GM21825 (cell line): ENCODE data around the gene CELF1.
"Not testable (repeated sequence)": the region's sequence is repeated elsewhere in the genome, so short reads cannot be mapped to it uniquely, and the experiment has no call there.

Experiments used
- ATAC-seq: cut with Tn5 transposase; IDR thresholded peaks from one replicate; pipeline ENCODE4 v1.9.1; 2021; ENCODE audit warnings: mild to moderate bottlenecking, moderate library complexity; ENCODE audit not compliant: unreplicated experiment

CELF1 gene

DNA sequence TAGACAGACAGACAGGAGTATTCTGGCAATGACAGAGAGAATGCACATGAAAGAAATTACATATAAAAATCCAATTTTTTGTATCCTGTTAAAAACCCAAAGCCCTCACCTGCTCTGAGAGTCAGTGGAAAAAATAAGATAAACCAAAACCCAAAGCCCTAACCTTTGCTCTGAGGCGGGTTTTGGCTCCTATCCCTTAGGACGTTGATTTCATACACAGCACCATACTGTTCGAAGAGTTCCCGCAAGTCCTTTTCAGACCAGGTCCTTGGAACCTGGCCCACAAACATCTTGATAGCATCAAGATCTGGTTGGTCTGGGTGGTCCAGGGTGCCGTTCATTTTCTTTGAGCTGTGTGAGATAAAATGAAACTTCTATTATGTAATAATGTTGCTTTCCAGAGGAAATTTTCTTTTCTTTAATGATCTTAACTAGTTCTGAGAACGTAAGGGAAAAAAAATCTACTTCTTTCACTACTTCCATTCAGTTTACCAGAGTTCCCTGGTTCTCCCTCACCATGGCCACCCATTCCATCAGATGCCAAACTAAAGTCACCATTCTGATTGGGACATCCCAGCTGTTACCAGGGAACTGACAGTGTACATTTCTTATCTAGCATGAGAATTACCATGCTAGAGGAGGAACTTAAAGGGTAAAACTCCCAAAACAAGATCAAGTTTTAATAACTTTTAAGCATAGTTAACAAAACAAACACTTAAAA is 64.1 kb downstream of the CELF1 start:
- ATAC-seq = no peak

DNA sequence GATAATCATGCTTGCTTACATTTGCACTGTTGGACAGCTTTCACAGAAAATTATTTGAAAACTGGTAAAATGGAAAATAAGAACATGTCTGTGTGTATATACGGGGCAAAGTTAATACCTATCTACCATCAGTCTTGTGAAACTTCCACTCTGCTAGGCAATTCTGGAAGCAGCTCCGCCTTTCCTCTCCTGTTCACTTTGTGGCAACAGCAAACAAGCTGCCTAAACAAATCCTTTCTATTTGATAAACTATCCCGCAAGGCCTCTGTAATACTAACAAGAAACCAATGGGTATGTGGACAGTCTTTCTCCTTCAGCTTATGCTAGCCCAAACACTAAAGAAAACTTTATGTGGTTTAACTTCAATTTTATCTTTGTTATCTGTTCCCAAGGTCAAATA is 64.8 kb downstream of the CELF1 start:
- no peak for ATAC-seq

DNA sequence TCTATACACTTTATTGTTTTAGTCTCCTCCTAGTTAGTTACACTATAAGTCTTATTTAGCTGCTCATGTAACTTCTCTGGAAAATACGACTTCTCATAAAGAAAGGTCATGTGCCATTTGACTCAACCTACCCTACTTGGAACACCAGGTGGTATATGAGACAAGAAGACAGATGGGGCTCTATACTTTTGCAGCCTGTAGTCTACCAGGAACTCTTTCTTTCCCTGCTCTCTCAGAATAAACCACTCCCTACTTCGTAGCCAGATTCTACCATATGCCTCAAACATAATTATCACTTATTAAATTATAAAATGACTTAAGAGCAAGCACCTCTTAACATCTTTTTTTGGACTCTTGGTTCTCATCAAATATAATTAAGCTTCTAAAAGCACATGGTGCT is 65.5 kb downstream of the CELF1 start:
- ATAC-seq = no peak

DNA sequence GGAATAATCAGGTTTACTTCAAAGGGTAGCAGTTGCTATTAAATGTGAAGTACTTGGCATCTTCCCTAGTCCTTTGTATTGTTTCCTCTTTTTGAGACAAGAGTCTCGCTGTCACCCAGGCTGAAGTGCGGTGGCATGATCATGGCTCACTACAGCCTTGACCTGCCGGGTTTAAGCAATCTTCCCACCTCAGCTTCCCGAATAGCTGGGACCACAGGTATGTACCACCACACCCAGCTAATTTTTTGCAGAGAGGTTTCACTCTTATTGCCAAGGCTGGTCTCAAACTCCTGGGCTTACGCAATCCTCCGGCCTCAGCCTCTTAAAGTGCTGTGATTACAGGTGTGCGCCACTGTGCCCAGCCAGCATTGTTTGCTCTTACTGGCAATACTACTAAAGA is 67.8 kb downstream of the CELF1 start:
- no peak for ATAC-seq

DNA sequence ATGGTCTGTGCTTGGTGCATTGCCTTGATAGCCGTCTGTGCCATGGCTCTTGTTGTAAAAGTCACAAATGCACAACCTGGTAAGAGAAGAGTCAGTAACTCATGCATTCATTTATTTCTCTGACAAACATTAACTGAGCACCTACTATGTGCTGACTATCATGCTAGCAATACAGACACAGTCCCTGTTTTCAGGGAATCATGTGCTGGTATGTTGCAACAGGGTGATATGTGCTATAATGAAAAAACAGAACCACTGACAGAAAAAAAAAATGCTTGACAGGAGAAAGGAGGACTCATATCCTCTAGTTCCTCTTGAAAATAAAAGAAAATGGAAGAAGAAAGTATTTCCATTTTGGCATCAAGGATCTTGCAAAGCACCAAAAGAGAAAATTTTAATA is 69.5 kb downstream of the CELF1 start:
- no peak for ATAC-seq

DNA sequence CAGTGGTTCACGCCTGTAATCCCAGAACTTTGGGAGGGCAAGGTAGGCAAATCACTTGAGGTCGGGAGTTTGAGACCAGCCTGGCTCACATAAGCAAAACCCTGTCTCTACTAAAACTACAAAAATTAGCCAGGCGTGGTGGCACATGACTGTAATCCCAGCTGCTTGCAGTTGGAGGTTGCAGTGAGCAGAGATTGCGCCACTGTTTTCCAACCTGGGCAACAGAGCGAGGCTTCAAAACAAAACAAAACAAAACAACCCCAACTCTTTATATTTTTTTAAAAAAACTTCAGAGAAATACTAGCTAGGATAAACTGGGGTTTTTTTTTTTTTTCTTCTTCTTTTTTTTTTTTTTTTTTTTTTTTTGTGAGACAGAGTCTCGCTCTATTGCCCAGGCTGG is 72.2 kb downstream of the CELF1 start:
- ATAC-seq = no peak

DNA sequence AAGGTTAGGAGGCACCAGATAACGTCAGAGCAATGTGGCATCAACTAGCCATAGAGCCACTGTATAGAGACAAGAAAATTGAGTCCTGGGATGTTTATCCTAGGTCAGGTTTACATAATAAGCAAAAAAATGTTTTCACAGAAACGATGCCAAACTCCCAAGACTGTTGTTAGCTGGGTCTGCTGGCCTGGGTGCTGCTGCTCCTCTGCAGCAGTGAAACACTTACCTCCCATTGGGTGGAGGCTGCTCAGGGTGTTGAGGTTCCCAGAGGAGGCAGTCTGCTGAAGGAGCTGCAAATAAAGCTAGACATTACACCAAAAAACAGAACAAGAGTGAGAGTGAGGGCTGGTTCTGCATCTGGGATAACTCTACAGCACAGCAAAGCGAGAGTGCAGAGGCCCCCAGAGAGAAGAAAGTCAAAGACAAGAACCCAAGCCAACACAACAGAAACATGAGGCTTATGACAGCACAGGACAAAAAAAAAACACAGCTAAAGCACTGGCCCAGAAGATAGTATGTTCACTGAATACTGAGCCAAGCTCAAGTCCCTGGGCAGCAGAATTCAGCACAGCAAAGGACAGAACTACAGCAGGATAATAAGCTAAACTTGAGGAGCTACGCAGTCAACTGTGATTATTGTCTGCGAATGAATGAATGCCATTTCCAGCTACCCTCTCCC is 74.1 kb downstream of the CELF1 start:
- ATAC-seq = no peak

DNA sequence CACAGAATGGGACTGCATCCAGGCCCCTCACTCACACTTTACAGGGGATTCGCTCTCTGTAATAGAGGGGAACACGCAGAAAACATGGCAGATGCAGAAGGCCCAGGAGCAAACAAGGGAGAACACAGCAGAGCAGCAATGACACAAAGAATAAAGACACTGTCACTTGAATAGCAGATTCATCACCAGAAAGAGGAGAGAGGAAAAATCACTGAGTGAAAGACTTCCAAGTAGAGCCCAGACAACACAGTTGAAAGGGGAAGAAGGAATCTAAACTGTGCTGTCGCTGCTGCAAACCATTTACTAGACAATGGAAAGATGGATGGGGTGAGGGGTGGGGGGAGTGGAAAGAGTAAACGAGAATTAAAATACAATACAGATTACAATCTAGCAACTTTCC is 75.2 kb downstream of the CELF1 start:
- ATAC-seq = no peak

DNA sequence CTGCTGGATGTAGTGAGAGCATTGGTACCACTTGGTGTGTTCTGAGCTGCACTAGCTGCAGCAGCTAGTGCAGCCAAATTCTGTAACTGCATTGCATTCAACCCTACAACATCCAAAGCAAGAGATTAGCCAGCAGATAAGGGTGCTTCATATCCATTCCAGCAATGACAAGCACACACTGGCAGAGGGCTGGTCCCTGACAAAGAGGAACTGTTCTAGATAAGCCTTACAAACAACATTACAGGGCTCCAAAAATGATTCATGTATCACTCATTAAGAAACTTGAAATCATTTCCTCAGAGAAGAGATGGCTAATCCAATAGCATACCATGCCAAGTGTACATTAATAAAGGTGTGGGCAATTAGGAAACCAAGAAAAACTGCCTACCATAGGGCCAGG is 75.6 kb downstream of the CELF1 start:
- no peak for ATAC-seq

DNA sequence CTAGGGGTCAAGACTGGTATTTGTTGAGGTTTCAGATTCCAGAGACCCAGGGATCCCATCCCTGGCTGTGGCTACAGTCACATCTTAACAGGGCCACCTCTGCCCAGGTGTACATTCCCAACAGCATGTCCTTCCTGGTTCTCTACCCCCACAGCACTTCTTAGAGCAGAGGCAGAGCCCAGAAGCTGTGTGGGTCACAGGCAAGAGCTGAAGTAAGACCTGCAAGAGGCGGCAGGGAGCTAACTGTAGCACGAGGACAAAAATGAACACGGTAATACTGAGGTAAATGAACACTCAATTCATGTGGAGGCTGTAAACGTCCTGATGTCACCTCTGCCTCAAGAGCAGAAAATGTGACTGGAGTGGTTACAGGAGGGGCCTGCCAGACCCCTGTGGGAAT is 82.3 kb downstream of the CELF1 start:
- ATAC-seq = no peak

DNA sequence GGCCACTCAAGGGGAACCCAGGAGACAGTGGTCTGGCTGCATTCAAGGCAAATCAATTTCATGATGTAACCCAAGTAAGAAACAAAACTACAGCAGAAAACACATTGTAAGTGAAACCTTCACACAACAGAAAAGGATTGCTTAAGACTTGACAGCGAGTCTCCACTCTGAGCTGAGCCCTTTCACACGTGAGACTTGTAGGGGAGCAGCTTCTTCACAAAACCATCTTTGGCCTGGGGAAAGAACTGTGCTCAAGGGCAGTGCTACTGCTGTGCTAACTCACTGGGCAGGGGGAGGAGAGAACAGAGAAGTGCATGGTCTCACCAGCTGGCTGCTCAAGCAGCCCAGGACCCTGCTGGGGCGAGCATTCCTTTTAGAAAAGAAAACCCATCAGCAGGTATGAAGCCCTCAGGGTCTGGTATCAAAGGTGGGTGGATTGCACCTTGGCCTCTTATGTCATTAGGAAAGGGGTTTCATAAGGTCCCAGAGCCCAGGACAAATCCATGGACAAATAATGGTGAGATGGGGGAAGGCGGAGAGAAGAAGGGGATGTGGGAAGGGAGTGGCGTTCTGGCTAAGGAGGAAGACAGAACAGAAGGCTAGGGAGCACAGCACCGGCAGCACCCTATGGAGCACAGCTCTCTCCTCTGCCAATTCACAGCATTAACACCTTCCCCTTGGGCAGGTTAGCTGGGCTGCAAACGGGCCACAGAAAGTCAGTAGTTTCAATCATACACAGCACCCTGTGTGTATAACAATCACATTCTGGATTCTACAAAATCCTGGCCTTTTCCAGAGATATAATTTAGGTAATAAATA is 83.4 kb downstream of the CELF1 start:
- no peak for ATAC-seq

DNA sequence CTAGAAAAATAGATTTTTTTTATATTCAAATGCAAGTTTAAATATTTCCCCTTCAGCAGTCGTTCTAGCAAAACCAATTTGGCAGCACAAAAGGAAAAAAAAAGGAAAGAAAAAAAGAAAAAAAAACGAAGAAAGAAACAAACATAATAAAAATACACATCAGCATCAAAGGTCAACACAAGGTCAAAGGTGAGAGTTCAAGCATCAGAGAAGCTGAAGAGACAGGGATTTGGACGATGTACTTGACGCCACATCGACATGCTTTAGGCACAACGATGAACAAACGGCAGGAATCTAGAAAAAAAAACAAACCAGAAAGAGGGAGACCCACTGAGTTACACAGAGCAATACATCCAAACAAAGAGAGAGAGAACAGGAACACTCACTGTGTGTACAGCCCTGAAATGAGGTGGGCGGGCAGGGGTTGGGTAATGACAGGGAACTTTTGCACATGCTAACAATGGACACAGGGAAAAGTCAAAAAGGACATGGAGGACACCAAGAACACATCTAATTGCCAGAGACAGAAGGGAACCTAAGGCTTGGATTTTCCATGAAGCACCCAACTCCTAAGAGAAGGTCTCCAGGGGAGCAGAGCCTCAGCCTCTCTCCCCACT is 84.2 kb downstream of the CELF1 start:
- no peak for ATAC-seq

DNA sequence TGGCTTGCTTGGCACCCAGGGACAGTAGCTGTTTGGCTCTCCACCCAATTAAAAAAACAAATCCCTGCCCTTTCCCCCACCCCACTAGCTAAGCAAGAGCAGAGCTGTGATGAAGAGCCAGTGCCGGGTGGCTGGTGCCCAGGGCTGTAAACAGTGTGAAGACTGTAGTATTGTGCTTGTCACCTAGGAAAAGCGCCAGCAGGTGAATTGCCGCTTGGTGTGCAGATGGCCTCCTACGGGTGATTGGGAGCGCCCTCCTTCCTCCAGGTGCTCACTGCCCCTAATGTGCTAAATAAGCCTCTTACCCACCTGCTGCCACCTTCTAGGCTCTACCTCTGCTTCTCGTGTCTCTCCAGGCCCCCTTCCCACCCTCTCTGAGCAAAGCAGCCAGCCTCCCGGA is 85.6 kb downstream of the CELF1 start:
- ATAC-seq = no peak

DNA sequence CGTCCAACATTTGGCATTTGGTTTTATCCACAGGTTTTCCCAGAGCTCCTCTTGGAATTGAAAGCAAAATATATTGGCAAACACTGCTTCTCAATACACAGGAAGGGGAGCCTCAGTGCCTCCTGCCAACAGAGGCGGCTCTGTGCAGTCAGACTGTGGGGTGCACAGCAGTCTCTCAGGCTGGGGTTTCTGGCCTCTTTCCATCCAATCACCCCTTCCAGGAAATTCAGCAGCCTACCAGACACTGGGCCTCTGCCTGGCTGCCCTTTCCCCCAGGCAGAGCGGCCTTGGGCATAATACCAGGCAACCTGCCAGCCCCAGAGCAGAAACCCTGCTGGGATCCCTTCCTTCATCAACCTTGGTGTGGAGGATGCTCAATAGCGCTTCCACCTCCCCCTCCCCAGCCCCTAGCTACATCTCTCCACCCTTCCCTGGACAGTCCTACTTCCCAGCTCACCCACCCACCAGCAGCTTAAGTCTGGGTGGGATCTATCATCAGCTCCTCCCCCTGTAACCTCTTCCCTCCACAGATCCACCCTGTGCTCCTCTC is 86.2 kb downstream of the CELF1 start:
- no peak for ATAC-seq

DNA sequence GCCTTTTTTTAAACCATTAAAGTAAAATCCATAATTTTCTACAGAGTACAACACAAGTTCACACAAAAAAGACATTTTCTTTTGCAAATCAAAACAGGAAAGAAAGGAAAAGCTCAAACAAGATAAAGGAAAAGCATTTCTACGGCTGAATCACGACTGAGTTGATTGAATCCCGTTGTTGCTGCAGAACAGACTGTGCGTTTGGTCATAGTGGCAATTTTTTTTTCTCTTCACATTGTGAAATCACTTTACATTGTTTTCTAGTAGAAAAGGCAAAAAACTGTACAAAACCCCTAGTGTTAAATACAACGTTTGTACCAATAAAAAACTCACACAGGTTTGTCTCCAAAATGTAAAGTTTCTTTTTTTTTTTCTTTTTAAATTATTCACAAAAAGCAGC is 86.7 kb downstream of the CELF1 start:
- ATAC-seq = no peak

DNA sequence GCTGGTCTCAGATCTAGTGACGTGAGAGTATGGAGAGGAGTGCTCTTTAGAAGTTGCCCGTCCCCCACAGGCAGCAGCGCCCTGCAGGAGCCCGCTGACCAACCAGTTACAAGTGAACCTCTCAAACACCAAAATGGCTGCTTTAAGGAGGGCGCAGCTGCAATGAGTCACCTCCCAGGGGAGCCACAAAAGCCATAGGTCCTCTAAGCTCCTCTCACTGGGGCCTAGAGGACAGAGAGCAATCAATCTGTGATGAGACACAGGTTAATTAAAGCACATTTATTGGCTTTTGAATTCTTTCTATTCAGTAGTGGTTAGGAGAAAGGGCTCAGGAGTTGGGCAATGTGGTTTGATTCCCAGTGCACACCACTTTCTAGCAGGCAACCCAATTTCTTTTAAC is 88.4 kb downstream of the CELF1 start:
- ATAC-seq = no peak

DNA sequence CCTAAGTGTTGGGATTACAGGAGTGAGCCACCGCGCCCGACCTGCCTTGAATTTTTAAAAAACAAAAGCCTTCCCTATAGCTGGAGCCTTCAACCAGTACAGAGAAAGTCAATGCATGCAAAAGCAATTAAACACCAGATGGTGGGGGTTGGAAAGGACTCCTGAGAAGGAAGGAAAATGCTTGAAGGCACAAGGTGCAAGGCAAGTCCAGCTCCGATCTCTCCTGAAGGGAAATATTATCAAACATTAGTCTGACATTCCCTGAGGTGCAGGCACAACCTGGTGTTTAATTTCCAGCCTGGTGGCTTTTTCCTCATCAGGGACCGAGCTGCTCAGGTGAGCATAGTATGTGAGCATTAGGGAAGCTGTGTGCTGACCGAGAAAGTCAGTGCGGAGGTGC is 91.1 kb downstream of the CELF1 start:
- no peak for ATAC-seq

DNA sequence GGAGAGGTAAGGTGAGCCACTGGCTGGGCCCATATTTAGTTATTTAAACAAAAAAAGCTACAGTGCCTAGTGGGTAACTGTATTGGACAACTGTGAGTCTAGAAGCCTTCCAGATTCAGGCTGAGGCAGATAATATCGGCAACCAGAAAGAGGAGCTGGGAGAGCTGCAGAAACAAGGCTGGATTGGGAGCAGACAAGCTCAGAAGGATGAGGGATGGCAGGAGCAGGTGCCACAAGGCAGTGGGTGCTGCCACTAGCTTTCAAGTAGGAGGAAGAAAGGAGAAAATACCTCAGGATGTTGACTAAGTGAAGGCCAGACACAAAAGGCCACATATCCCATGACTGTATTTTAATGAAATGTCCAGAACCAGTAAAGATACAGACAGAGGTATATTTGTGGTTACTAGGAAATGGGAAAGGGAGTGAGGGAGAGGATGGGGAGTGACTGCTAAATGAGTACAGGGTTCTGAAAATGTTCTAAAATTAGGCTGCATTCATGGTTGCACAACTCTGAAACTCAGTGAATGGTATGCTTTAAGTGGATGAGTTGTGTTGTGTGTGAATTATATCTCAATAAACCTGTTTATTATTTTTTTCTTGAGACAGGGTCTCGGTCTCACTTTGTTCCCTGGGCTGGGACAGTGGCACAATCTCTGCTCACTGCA is 92.2 kb downstream of the CELF1 start:
- ATAC-seq = no peak

DNA sequence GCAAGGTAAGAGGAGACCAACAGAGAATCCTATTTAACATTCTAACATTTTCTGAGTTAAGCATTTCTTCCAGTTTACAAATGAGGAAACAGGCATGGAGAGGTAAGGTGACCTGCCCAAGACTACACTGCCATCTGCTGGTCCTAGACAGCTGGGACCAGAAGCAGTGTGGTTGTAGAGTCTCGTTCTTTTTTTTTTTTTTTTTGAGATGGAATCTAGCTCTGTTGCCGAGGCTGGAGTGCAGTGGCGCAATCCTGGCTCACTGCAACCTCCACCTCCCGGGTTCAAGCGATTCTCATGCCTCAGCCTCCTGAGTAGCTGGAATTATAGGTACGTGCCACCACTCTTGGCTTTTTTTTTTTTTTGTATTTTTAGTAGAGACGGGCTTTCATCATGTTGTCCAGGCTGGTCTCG is 98.7 kb downstream of the CELF1 start:
- not testable (repeated sequence) for ATAC-seq

DNA sequence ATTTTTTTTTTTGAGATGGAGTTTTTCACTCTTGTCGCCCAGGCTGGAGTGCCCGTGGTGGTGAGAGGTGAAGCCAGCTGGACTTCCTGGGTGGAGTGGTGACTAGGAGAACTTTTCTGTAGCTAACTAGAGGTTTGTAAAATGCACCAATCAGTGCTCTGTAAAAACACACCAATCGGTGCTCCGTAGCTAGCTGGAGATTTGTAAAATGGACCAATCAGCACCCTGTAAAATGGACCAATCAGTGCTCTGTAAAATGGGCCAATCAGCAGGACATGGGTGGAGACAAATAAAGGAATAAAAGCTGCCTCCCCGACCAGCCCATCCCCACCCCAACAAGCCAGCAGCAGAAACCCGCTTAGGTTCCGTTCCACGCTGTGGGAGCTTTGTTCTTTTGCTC is 99.6 kb downstream of the CELF1 start:
- ATAC-seq = no peak

DNA sequence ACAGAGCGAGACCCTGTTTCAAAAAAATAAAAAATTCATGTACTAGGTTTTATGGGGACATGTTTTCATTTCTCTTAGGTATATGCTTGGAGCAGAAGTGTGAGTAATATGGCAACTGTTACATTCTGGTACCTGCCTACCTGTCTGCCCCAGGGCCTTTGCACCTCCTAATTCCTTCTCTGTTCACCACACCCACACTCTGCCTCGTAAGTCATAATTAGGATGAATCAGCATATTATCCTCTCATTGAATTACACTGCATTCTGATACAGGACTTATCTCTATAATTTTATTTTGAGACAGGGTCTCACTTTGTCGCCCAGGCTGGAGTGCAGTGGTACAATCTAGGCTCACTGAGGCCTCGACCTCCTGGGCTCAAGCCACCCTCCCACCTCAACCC is 100.9 kb downstream of the CELF1 start:
- no peak for ATAC-seq
